HG02610 (cell line): ENCODE measurements around the gene CACFD1.

Source experiments
- ATAC-seq: cut with Tn5 transposase; IDR thresholded peaks from one replicate; pipeline ENCODE4 v1.9.1; 2021; ENCODE audit warnings: mild to moderate bottlenecking, moderate library complexity; ENCODE audit not compliant: unreplicated experiment

CACFD1 gene

DNA sequence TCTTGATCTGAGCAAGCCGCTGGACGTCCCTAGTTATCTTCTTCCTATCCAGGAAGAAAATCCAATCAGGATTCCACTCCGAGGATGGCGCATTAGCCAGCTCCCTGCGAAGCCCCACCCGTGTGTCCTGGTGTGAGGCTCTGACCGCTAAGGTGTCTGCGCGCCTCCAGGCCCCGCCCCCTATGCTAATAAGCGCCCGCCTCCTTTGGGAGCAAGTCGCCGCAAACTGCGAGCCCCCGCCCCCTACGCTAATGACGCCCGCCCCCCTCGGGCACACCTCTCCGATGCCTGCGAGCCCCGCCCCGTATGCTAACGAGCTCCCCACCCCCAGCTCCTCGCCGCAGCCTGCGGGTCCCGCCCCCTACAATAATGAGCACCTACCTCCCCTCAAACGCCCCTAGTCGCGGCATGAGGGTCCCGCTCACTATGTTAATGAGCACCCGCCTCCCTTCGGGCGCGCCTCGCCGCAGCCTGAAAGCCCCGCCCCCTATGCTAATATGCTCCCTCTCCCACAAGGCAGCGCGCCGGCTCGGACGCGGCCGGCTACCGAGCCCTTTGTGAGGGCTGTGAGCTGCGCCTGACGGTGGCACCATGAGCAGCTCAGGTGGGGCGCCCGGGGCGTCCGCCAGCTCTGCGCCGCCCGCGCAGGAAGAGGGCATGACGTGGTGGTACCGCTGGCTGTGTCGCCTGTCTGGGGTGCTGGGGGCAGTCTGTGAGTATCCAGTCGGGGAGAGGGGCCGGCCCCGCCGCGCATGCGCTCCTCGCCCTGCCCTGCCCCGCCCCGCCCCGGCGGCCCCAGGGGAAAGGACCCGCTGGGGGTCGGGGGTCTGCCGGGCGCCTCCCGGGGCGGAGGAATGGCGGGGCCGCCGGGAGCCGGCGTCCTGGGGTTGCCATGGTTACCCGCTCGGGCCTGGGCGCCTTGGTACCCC lies at the start of gene CACFD1:
Gene CACFD1 (plus strand): TSS at position 503 of the 929 bp plus-strand sequence. CDS start 89 bp downstream, at position 592.
- peak; percentile 67 for ATAC-seq

DNA sequence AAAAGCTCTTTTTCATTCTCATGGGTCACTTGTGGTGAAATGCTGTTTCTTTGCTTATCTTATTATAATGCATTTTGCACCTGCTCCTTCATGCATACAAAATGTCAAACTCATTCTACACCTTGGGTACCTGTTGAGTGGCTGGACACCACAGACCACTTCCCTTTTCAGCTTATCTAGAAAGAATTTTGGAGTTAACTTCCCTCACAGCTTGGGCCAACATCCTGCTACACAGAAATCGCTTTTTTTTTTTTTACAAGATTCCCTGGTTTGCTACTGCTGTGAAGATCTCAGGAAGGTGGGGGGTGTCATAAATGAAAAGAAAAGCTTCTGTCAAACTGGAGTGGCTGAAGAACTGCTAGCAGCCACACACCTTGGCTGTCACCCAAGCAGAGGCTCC lies 44.6 kb upstream of the CACFD1 start:
- no peak for ATAC-seq

DNA sequence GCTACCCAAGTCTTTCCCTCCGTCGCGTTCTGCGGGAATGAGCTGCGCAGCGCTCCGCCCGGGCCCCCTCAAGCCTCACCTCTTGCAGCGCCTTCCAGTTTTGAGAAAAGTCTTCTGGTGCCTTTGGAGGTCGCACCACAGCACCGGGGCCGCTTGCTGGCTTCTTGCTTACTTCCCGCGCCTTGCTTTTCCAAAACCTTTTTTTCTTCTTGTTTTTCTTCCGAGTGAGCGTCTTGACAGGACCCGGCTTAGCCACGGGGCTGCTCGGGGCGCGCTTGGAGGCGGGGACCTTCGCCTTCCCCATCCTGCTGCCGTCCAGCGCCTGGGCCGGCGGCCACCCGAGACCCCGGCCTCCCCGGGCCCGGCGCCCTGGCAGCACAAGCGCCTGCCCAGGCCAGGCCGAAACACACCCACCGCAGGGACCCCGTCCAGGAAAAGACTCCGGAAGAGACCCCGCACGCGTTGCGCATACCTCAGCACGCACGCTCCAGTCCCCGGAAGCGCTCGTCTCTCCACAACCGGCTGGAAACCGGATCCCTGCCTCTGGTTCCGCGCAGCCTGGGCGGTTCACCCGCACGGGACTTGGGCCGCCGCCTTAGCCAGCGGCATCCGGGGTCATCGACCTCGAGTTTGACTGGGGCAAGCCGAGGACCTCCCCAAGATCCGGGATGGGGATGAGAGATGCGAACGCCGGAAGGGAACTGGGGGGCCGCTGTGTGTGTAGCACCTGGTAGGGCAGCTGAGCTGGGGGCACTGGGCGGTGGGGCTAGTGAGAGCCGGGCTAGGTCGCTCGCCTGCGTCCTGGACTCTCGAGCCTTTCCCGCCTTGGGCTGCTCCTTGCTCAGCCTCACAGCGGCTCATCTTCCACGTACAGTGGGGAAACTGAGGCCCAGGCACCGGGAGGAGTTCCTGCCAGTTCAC lies 42.0 kb upstream of the CACFD1 start, which contains the start of gene REXO4:
Gene REXO4 (minus strand): TSS at position 470 of the 921 bp plus-strand sequence. CDS start 166 bp downstream, at position 304.
- ATAC-seq: peak; percentile 50

DNA sequence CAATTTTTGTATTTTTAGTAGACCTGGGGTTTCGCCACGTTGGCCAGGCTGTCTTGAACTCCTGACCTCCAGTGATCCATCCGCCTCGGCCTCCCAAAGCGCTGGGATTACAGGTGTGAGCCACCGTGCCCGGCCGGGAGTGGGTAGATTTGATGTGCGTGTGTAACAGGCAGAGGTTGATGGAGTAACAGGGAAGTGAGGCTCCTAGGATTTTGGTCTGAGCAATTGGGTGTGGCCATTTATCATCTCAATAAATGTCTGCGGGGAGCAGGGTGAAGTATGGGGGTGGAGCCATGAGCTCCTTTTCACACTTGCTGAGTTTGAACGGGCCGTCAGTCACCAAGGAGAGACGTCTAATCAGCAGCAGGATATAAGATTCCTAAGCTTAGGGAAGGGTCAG lies 40.8 kb upstream of the CACFD1 start:
- no peak for ATAC-seq

DNA sequence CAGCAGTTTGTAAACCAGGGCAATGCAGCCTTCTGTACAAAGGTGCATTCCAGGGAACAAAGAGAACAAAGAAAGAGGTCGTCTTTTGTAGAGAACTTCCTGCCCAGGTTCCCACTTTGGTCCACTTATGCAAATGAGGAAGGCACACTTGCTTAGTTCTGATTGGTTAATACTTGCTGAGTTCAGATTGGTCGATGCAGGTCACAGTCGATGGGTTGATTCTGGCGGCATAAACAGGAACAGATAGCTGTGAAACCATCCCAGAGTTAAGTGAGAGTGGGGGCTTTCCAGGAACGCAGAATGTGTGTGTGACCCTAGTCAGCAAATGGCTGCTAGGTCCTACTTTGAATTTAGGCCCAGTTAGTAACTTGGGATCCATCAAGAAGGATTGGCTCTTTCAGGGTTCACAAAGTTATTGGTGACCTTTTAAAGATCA lies 39.4 kb upstream of the CACFD1 start:
- ATAC-seq: peak; percentile 36

DNA sequence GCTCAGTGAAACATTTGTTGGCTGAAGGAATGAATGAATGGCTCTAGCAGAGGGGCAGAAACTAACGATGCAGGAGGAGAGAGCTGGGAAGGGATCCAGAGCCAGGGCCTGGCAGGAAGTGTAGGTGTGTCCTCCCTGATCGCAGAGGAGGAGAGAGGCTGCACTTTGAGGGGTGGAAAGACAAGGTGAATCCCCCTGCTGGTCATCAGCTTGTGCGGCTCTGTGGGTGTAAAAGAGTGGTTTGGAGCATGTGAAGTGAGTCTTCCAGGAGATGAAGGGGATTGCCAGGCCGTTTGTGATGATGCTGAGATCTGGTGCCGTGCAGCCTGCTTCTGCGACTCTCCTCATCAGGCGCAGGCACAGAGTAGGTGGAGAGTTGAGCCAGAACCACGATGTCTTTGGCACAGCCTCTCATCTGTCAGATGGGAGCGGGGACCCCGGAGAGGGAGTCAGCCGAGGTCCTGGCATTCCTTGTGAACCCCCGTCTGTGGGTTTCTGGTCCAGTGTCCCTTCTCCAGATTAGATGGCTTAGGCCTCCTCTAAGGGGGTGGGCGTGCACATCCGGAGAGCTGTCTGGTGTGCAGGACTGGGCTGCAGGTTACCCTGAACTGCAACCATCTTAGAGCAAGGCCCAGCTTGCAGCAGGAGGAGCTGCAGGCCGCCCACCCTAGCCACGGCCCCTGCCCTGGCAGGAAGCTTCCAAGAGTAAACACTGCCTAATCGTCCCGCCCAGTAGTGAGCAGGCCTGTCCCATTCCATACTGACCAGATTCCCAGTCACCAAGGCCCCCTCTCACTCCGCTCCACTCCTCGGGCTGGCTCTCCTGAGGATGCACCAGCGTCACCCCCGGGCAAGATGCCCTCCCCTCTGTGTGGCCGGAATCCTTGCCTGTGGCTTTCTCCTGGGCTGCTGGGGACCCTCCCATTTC lies 37.9 kb upstream of the CACFD1 start, which contains the start of gene ADAMTS13:
Gene ADAMTS13 (plus strand): TSS at position 753 of the 928 bp plus-strand sequence. CDS start 77 bp downstream, at position 830.
- peak; percentile 56 for ATAC-seq

DNA sequence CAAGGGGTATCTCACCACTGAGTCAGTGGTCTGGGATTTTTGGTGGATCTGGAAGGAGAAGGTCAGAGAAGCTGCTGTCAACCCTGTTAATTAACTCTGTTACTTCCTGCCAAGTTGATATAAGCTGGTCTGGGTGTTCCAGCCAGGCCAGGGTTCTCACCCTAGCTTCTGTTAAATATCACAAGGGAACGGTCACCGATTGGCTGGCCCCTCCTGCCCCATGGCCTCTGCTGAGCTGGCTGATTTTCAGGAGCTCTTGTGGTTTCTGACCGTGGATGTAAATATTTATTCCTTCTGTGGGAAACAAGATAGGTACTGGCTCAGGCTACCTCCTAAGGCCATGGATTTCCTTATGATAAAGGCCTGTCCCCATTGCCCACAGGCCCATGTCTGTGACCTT lies 36.6 kb upstream of the CACFD1 start:
- ATAC-seq: no peak

DNA sequence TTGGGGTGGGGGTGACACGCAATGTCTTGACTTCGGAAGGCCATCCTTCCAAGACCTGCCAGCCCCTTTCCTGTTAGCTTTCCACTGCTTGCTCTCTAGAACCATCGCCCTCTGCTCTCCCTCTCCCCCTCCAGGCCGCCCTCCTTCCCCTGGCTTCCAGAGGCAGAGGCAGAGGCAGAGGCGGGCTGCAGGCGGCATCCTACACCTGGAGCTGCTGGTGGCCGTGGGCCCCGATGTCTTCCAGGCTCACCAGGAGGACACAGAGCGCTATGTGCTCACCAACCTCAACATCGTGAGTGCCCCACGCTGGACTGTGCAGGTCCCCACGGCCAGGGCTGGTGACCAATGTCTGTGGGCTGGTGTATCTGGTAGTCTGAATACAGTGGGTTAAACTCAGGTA lies 35.6 kb upstream of the CACFD1 start:
- no peak for ATAC-seq

DNA sequence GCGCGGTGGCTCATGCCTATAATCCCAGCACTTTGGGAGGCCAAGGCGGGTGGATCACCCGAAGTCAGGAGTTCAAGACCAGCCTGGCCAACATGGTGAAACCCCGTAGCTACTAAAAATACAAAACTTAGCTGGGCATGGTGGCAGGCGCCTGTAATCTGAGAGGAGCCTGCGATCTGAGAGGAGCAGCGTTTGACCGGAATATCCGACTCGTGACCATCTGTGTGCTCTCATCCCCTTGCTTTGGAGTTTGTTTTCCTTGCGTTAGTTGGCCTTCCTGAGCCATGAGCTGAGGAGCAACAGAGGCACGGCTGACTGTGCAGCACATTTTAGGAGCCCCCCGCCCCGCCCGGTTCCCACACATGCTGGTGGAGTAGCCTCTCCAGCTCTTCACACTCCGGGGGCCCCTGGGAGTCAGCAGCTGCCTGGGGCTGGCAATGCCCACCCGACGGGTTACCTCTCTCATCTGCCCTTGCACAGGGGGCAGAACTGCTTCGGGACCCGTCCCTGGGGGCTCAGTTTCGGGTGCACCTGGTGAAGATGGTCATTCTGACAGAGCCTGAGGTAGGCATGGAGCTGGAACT lies 34.6 kb upstream of the CACFD1 start:
- ATAC-seq: no peak

DNA sequence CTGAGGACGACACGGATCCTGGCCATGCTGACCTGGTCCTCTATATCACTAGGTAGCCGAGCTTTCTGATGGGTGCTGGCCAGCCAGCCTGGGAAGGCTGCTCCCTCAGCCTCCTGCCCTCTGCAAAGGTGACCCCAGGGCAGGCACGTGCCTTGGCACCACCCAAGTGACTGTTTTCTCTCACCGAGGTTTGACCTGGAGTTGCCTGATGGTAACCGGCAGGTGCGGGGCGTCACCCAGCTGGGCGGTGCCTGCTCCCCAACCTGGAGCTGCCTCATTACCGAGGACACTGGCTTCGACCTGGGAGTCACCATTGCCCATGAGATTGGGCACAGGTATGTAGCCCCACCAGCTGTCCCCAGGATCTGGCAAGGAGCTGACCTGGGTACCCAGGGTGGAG lies 33.8 kb upstream of the CACFD1 start:
- no peak for ATAC-seq

DNA sequence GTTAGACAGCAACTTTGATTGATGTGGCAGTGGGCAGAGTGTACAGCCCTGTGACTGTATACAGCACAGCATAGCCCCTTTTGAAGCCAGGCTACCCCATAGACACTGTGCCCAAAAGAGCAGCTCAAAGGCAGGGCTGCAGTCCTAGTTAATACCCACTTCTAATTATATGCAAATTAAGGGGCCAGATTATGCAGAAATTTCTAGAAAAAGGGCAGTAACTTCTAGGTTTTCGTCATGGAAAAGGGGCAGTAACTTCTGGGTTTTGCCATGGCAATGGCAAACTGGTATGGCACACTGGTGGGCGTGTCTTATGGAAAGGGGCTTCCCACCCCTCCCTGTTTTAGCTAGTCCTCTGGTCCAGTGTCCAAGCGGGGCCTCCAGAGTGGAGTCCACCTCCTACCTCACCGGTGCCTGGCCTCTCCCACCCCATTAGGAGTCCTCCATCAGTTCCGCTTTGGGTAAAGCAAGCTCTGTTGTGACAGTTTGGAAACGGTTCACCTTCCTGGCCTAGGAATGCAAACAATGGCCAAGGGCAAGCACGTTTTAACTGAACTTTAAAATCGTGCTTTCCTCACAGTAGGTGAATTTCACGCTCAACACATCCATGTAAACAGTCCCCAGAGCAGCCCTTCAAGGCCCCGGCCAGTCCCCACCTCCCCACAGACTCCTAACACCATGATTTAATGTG lies 32.0 kb upstream of the CACFD1 start:
- no peak for ATAC-seq

DNA sequence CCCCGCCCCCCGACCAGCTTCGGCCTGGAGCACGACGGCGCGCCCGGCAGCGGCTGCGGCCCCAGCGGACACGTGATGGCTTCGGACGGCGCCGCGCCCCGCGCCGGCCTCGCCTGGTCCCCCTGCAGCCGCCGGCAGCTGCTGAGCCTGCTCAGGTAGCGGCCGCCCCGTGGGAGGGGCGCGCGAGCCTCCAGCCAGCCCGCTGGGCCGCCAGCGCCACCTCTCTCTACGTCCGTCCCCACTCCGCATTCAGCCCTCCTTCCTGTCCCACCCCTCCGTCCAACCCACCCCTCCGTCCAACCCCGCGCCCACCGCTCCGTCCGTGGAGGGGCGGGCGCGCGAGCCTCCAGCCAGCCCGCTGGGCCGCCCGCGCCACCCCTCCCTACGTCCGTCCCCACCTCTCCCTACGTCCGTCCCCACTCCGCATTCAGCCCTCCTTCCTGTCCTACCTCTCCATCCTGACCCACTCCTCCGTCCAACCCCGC lies 31.1 kb upstream of the CACFD1 start:
- ATAC-seq: no peak

DNA sequence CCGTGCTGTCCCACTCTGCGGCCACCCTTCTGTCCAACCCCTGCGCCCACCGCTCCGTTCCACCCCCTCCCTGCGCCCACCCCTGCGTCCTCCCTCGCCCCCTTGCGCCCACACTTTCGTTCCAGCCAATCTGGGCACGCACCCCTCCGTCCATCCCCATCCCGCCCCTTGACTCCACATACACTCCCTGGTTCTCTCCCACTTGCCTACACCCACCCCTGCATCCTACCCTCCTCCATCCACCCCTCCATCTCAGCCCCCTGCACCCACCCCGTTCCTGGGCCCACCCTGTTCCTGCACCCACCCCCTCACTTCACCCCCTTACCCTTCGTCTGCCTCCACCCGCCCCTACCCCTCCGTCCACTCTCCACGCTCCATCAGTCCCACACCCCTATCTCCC lies 30.6 kb upstream of the CACFD1 start:
- ATAC-seq: no peak

DNA sequence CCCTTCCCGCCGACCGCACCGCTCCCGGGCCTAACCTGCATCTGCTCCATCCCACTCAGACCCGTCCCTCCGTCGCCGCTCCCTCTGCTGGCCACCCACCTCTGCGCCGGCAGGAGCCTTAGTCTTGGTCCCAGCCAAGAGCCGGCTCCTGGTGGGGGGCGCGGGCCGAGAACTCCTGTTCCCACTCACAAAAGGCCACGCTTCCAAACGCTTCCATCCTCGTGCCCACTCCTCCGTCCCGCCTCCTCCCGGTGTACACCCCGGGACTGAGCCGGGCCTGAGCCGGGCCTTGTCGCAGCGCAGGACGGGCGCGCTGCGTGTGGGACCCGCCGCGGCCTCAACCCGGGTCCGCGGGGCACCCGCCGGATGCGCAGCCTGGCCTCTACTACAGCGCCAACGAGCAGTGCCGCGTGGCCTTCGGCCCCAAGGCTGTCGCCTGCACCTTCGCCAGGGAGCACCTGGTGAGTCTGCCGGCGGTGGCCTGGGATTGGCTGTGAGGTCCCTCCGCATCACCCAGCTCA lies 30.1 kb upstream of the CACFD1 start:
- no peak for ATAC-seq

DNA sequence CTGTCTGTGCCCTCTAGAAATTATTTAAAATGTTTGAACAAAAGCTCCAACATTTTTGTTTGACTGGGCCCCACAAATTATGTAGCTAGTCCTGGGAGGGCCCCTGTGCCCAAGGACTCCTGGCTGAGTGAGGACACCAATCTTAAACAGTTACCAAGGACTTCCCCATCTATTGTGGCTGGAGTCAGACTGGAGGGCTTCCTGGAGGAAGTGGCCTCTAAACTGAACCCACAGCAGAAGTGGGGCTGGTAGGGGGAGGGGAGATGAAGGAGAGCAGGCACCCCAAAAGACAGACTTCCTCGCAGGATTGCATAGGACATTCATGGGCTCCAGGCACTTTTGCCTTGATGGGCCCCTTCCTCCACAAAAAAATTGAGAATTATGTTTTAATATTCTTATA lies 29.5 kb upstream of the CACFD1 start:
- ATAC-seq: no peak

DNA sequence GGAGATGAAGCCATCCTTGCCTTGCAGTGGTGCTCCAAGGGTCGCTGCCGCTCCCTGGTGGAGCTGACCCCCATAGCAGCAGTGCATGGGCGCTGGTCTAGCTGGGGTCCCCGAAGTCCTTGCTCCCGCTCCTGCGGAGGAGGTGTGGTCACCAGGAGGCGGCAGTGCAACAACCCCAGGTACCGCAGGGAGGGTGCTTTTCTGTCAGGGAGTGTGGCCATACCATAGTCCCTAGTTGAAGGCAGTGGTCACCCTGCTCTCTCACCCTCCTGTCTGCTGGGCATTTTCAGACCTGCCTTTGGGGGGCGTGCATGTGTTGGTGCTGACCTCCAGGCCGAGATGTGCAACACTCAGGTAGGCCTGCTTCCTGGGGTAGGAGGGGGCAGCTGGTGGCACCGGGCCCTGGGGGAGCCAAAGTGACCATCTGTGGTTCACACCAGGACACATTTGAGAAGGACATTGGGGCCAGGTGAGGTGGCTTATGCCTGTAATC lies 26.4 kb upstream of the CACFD1 start:
- no peak for ATAC-seq

DNA sequence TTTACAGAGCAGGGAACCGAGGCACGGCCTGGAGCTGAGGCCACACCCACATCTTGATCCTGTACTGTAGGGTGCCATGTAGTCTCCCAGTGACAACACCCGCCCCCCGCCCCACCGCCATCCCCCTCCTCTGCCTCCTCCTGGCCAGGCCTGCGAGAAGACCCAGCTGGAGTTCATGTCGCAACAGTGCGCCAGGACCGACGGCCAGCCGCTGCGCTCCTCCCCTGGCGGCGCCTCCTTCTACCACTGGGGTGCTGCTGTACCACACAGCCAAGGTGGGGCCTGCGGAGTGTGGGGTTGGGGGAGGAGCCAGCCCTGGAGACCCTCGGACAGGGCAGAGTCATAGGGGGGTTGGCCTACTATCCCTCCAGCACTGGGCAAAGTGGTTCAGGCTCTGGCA lies 23.1 kb upstream of the CACFD1 start:
- no peak for ATAC-seq

DNA sequence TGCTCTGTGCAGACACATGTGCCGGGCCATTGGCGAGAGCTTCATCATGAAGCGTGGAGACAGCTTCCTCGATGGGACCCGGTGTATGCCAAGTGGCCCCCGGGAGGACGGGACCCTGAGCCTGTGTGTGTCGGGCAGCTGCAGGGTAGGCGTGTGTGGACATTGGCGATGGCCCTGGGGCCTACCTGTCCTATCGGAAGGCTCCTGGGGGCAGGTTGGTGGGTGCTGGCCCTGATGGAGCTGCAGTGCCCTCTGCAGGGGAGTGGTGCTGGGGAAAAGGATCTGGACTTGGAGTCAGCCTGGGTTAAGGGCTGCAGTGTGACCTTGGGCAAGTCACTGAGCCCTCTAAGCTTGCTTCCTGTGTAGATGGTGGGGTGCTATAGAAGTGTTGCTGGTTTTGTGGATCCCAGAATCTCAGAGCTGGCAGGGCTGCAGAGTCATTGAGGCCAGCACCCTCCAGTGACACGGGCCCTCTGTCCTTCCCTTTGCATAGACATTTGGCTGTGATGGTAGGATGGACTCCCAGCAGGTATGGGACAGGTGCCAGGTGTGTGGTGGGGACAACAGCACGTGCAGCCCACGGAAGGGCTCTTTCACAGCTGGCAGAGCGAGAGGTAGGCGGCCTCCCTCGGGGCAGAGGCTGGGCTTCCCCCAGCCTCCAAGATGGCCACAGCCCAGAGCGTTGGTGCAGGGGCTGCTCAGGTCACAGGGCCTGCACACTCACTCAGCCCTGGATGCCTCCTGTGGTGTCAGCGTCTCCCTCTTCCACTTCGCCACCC lies 21.8 kb upstream of the CACFD1 start:
- no peak for ATAC-seq
